ENCODE results near the gene SEPTIN7. TPM values are rescaled to one million over a fixed set of nuclear protein-coding genes. Genes with fewer than 3 reads are reported as not detected.
A peak's percentile ranks its signal among the peaks of the same experiment; 100 is the strongest.

The SEPTIN7 gene
- total RNA-seq, 1 experiment from 2014 or later: 650 TPM

DNA sequence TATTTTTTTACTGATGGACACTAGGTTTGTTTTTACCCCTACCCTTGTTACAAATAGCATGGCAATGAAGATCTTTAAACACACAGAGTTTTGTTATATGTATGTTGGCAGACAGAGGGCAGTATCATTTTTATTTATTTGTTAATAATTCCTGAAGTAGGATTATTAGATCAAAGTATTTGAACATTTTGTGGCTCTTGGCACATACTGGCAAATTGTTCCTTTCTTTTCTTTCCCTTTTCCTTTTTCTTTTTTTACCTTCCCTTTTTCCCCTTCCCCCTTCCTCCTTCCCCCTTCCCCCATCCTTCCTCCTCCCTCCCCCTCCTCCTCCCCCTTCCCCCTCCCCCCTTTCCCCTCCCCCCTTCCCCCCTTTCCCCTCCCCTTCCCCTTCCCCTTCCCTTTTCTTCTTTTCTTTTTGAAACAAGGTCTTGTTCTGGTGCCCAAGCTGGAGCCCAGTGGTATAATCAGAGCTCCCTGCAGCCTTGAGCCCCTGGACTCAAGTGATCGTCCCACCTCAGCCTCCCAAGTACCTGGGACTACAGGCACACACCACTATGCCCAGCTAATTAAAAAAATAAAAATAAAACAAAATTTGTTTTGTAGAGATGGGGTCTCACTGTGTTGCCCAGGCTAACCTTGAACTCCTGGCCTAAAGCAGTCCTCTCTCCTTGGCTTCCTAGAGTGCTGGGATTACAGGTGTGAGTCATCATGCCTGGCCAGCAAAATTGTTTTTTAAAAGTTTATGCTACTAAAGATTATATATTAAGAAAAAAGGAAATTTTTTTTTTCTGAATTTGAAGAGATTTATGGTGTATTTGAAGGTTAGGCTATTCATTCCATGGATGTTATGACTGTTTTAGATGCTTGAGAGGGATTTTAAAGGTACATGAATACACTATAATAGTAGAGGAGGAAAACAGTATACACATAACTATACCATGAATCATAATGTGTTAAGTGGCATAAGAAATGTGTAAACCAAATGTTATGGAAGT lies 39.3 kb downstream of the SEPTIN7 start:
- DNase-seq (ENCODE audit: low read depth): peak; percentile 43

GRCh38 chr7:35846816-35847412 lies 46.1 kb downstream of the SEPTIN7 start:
- no peak for DNase-seq (ENCODE audit: low read depth)

- no peak for DNase-seq (ENCODE audit: low read depth)
These were observed 47.9 kb downstream of the SEPTIN7 start for GRCh38 chr7:35848725-35849124.

GRCh38 chr7:35849158-35849831 lies 48.4 kb downstream of the SEPTIN7 start:
- DNase-seq (ENCODE audit: low read depth): no peak

- no peak for DNase-seq (ENCODE audit: low read depth)
These were observed 49.1 kb downstream of the SEPTIN7 start for GRCh38 chr7:35849954-35850353.

Other genes starting within 250 kb of the SEPTIN7 start
- 40.4 and 55.2 TPM in 2 replicates for gene HERPUD2, start 105.9 kb upstream of the SEPTIN7 start, total RNA-seq (2014; rRNA removed; shearing (Covaris generic))

Measured in RPMI7951 (cell line).